Endothelial cell of umbilical vein (primary cell): ENCODE data around the gene CSNK1G2.

ENCODE experiments used
- EZH2 ChIP-seq: IDR thresholded peaks from 2 replicates; pipeline ENCODE4 v1.6.1; 2012; ENCODE audit warnings: borderline replicate concordance, low read depth, mild to moderate bottlenecking, moderate library complexity, low read length, inconsistent platforms; ENCODE audit not compliant: severe bottlenecking
- JUN ChIP-seq: IDR thresholded peaks from 2 replicates; pipeline ENCODE4 v1.6.1; 2011; ENCODE audit warnings: borderline replicate concordance, low read depth; ENCODE audit not compliant: insufficient read length, insufficient read depth
- MAX ChIP-seq: IDR thresholded peaks from 2 replicates; pipeline ENCODE4 v1.6.1; 2011; ENCODE audit not compliant: insufficient read depth, insufficient read length
- MYC ChIP-seq: IDR thresholded peaks from one replicate; pipeline ENCODE4 v1.6.1; 2011; ENCODE audit warnings: mild to moderate bottlenecking, low read depth, low read length
- POLR2A ChIP-seq: IDR thresholded peaks from 2 replicates; pipeline ENCODE4 v1.6.1; 2012; ENCODE audit warnings: low read depth, mild to moderate bottlenecking, control low read depth, low read length
- POLR2AphosphoS5 ChIP-seq: IDR thresholded peaks from 2 replicates; pipeline ENCODE4 v1.6.1; 2012; ENCODE audit warnings: low read depth, mild to moderate bottlenecking, control low read depth, low read length, moderate library complexity; ENCODE audit not compliant: insufficient read depth
- TF ChIP-seq, protein P1 (sequence below), 2 donors: IDR thresholded peaks; 1 replicate in 1 of 2; 2 replicates in 1 of 2; pipeline ENCODE4 v1.5.1; 2011; ENCODE audit warnings: low read length in 2 of 2, mild to moderate bottlenecking in 2 of 2, moderate library complexity in 2 of 2, control low read depth in 1 of 2, inconsistent platforms in 1 of 2, low read depth in 1 of 2; ENCODE audit not compliant: insufficient read depth in 1 of 2; ENCODE audit errors: extremely low read depth in 1 of 2

DNA sequence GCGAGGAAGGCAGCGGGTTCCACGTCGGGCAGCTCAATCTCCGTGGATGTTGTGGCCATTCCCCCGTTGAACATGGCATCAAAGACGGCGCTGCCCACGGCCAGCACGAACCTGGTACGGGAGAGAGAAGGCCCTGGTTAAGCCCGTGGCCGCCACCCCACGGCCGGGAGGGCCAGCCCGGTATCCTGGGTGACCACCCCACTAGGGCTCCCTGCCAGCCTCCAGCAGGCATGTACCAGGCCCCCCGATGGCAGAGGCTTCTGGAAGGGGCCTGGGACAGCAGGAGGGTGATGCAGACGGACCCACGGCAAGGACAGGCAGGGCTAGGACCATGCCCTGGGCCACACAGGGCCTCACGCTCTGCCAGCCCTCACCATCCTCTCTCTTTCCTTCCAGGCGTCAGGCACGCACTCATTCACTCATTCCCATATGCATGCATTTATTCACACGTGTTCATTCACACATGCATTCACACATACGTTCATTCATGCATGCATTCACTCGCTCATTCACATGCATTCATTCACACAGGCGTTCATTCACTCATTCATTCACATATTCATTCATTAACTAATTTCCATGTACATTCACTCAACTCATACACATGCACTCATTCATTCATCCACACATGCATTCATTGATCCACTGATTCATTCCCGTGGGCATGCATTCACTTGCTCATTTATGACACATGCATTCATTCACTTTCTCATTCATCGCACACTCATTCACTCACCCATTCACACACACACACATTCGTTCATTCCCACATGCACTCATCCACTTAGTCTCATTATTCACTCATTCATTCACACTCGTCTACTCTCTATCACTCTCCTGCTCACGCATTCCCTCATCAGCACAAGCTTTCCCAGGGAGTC, 56.6 kb downstream of the CSNK1G2 start:
- TF ChIP-seq POLR2A (no peak), EZH2 (no peak), POLR2AphosphoS5 (no peak), MAX (no peak), MYC (no peak), JUN (no peak)
- TF ChIP-seq, protein P1, sequence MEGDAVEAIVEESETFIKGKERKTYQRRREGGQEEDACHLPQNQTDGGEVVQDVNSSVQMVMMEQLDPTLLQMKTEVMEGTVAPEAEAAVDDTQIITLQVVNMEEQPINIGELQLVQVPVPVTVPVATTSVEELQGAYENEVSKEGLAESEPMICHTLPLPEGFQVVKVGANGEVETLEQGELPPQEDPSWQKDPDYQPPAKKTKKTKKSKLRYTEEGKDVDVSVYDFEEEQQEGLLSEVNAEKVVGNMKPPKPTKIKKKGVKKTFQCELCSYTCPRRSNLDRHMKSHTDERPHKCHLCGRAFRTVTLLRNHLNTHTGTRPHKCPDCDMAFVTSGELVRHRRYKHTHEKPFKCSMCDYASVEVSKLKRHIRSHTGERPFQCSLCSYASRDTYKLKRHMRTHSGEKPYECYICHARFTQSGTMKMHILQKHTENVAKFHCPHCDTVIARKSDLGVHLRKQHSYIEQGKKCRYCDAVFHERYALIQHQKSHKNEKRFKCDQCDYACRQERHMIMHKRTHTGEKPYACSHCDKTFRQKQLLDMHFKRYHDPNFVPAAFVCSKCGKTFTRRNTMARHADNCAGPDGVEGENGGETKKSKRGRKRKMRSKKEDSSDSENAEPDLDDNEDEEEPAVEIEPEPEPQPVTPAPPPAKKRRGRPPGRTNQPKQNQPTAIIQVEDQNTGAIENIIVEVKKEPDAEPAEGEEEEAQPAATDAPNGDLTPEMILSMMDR (IDR thresholded peaks at IDR 0.05; ENCODE audit: extremely low read depth in 1 of 2, insufficient read depth in 1 of 2, low read depth in 1 of 2, low read length in 2 of 2), result no peak
